ENCODE data around the gene PBX1.

PBX1 gene

DNA sequence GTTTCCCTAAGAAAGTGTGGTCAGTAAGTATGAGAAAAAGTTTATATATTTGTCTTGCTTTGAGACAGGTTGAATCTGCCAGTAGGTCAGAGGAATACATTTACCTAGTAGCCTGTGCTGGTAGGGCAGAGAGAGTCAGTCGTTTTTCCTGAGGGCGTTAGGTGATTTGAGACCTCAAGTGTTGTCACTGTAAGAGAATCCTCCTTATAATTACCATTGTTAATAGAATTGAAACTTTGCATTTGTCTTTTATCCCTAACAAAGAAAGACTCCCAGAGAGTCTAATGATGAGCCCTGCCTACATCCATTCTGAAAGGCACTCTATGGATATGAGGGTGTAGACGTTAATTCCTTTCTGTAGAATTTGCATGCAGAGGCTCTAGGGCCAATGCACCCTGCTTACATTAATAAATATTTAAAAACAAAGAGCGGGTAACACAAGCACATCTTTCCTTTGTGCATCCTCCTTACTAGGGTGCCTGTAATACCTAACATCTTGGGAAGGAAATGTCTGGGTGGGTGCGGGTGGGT is 16.4 kb downstream of the PBX1 start:
- no peak overlapping the region for H3K4me3 ChIP-seq (replicated peaks; ENCODE audit: low read depth, low read length)

DNA sequence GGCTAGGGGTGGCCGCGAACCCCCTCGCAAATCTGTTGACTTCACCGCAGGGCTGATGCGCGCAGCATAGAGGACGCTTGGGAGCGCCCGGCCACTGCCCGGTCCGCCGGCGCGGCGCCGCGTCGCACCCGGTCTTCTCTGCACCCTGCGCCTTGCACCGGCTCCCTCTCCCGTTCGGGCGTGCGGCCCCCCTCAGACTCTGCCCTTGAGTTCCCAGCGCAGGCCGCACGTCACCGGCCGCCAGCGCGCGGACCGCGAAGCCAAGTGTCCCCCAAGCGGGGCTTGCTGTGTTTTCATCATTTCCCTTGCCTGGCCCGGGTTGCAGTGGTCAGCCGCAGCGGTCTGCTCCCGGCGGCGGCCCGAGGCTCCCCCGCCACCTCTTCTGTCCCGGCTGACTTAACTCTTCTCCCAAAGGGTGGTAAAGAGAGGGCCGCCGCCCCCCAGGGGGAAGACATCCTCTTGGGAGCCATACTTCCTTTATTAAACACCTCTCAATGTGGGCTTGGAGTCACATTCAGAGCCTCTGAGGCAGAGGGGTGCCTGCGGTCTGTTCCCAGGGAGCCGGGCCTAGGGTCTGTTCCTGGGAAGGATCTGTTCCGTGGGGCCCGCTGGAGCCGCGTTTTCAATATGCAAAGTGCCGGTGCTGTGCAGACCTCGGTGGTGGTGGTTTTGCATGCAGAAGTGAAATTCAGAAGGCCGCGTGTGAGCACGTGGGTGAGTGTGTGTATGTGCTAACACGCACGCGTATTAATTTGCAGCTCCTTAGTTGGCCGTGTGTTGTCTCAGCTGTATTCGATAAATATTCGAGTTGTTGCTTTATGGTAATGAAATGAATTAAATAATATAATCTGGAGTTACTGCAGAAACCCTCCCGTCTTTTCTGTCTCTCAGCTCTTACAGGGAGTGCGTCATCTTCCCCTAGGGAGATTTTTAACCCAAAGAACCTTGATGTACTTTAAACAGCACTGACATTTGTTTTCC is 17.6 kb downstream of the PBX1 start:
- peak; percentile 81 for DNase-seq (ENCODE audit: low read depth)
- no peak for TF ChIP-seq CTCF (IDR thresholded peaks at IDR 0.05; ENCODE audit: low read length, missing control alignments)
- peak overlapping the region; percentile 29 for H3K4me3 ChIP-seq (replicated peaks; ENCODE audit: low read depth, low read length)

More for the DNA sequence above, 16.4 kb downstream of the PBX1 start:
- no peak for DNase-seq (ENCODE audit: low read depth)
- TF ChIP-seq CTCF (IDR thresholded peaks at IDR 0.05; ENCODE audit: low read length, missing control alignments), result no peak

DNA sequence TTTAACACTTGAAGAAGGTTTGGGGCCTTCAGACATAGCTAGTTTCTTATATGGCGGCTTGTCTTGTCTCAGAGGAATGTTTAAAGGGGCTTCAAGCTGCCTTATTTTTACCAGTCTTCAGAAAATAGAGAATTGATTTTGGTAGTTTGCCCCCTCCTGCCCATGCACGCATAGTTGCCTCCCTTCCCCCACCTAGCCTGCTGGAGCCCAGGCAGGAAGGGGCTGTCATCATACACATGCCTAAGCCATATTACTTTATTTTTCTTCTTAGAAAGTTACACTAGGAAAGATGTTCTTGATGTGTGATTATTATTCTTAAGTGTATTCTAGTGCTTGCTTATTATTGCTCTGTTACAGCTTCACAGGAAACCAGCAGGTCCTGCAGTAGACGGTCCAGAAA is 18.3 kb downstream of the PBX1 start:
- no peak for TF ChIP-seq CTCF (IDR thresholded peaks at IDR 0.05; ENCODE audit: low read length, missing control alignments)
- H3K4me3 ChIP-seq (replicated peaks; ENCODE audit: low read depth, low read length), result peak overlapping the region; percentile 29
- peak; percentile 51 for DNase-seq (ENCODE audit: low read depth)

- no peak for DNase-seq (ENCODE audit: low read depth)
- H3K4me3 ChIP-seq (replicated peaks; ENCODE audit: low read depth, low read length), result no peak overlapping the region
- no peak for TF ChIP-seq CTCF (IDR thresholded peaks at IDR 0.05; ENCODE audit: low read length, missing control alignments)
Measured at GRCh38 chr1:164578479-164579200, 19.7 kb downstream of the PBX1 start.

DNA sequence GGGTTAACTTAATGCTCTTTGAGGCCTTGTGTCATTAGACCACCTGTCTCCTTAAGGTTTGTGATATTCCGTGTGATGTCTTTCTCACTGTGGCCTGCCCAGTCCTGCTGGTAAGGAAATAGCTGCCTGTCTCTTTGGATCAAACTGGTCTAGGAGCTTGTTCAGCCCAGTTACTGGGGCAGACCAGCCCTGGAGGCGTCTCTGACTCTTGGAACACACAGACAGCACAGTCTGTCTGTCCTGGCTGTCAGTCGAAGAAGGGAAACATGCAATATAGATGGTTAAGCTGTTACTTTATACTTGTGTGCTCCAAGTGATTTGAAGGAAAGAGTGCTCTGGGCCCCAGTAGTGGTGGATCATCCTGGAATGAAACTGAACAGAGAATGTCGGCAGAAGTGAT is 20.4 kb downstream of the PBX1 start:
- TF ChIP-seq CTCF (IDR thresholded peaks at IDR 0.05; ENCODE audit: low read length, missing control alignments), result no peak
- DNase-seq (ENCODE audit: low read depth), result no peak
- no peak overlapping the region for H3K4me3 ChIP-seq (replicated peaks; ENCODE audit: low read depth, low read length)

GRCh38 chr1:164581762-164582161 is 22.8 kb downstream of the PBX1 start:
- TF ChIP-seq CTCF (IDR thresholded peaks at IDR 0.05; ENCODE audit: low read length, missing control alignments), result no peak
- no peak for DNase-seq (ENCODE audit: low read depth)
- H3K4me3 ChIP-seq (replicated peaks; ENCODE audit: low read depth, low read length), result no peak overlapping the region
